SH-SY5Y (cell line): ENCODE measurements around the gene TMEM30B.

Experiments used
- GATA2 ChIP-seq: IDR thresholded peaks from 2 replicates; pipeline ENCODE4 v1.6.1; 2011; ENCODE audit warnings: mild to moderate bottlenecking, low read depth, low read length
- GATA3 ChIP-seq: IDR thresholded peaks from 2 replicates; pipeline ENCODE4 v1.6.1; 2011; ENCODE audit warnings: low read depth, mild to moderate bottlenecking, low read length, moderate library complexity

Gene TMEM30B

DNA sequence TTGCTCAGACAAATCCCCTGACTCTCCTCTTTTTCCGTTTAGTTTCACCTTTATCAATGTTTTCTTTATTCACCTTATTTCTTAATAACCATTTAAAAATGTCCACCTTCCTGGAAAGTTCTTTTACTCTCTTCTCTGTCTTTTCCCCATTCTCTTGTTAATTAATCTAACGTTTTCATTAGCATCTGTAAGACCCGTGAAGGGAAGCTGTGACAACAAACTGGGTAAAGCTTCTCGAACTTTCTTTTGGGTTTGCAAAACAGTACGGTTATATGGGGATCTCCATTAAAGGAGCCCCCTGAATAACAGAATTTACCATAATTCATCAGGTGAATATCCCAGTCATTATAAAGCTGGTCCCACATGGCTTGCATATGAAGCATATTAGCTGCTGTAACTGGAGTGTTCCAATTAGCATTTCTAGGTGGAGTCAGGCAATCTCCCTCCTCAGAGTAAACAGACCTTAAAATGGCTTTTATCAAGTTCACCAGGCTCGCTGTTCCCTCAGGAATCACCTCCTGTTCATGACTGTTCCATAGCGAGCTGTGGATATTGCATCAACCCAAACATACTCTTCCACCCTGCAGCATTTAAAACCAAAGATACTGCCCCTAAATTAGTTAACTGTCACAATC, 42.4 kb downstream of the TMEM30B start:
- no peak for TF ChIP-seq GATA3
- no peak for TF ChIP-seq GATA2

GRCh38 chr14:61234215-61234916, 46.8 kb downstream of the TMEM30B start:
- TF ChIP-seq GATA3 (no peak), GATA2 (no peak)

DNA sequence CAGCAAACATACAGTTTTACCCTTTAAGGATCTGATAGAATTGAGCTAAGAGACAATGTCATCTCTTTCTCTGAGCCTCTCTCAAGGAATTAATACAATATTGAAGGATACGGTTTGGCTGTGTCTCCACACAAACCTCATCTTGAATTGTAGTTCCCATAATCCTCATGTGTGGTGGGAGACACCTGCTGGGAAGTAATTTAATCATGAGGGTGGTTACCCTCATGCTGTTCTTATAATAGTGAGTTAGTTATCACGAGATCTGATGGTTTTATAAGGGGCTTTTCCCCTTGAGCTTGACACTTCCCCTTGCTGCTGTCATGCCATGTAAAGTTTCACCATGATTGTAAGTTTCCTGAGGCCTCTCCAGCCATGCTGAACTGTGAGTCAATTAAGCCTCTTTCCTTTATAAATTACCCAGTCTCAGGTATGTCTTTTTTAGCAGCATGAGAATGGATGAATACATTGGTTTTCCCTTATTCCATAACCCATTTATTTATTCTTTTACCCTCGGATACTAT, 47.6 kb downstream of the TMEM30B start:
- TF ChIP-seq GATA2 (no peak), GATA3 (no peak)

DNA sequence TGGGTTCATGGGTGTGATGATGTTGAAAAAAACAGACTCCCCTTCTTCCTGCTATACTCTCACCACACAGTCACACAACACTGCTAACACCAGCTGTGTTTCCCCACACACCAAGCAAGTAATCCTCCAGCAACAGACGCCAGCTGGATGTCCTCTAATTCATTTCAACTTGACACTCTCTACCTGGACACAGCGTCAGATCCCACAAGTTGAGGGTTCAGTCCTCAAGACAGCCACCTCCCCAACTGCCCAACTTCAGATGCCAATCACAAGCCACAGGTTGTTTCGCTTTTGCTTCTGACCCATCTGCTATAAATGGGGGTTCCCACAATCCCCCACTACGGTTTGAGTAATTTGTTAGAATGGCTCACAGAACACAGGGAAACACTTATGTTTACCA, 49.3 kb downstream of the TMEM30B start:
- TF ChIP-seq GATA2 (no peak), GATA3 (no peak)

DNA sequence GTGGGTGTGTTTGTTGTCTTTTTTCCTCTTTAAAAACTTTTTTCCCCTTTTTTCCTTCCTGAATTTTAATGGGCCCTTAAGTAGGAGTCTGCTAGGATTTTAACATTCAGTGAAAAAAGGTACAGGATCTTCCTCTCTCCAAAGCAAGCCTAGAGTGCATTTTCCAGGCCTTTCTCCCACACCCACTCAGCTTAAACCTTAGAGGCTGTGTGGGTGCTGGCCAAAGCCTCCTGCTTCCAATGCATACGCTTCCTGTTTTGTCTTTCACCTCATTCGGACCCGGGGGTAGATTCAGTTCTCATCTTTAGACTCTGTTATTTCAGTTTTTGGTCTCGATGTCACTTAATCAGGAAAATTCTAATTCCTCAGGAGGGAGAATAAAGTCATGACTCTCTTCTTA, 51.2 kb downstream of the TMEM30B start:
- no peak for TF ChIP-seq GATA2
- TF ChIP-seq GATA3, result no peak

GRCh38 chr14:61229475-61229888, 51.7 kb downstream of the TMEM30B start:
- TF ChIP-seq GATA3 (no peak), GATA2 (no peak)

DNA sequence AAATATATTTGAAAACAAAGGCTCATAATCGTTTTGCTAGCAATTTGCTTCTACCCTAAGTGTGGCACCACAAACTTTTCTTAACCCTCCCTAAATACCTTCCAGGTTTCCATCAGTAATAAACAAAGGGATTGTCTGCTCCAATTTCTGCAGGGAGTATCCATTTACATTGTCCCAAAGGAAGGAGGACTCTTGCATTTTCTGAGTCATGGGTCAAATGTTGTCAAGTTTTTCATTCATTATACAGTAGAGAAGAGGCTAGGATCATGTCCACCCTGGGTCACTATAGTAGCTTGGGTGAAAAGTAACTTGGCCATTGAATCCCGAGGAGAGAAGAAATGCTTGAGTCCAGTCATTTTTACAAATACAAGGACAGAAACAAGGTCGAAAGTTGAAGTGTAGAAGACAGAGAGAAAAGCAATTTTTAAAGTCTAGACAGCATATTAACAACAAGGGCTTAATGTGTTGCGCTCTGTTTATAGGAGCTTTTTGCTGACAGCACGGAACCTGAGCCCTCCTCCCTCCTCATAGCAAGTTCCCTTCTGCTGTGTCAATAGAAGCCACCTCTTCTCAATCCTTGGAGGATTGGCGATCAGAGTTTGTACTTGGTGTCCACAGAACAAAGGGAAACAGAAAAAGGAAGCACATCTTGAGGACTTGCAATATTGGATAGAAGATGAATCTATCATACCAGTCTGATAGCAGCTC, 53.1 kb downstream of the TMEM30B start:
- TF ChIP-seq GATA2 (no peak), GATA3 (no peak)
